OCI-LY7 (cell line): ENCODE measurements around the gene CDHR5. TPM values are rescaled to one million over a fixed set of nuclear protein-coding genes. Genes with fewer than 3 reads are reported as not detected.

Source experiments
- Bru-seq: library from RNA; stranded (reverse); fragments of 400-500 nt; gene quantifications from one replicate; lab custom pipeline; 2021; lab: Mats Ljungman, UMichigan
- BruChase-seq, 2 experiments: library from RNA; stranded (reverse); fragments of 400-500 nt; gene quantifications; one replicate each; lab custom pipeline; 2021; lab: Mats Ljungman, UMichigan
- BruUV-seq: library from RNA; stranded (reverse); fragments of 400-500 nt; replicated peaks from 2 replicates; lab custom pipeline; 2021; lab: Mats Ljungman, UMichigan
- CTCF ChIA-PET: fragments of 300-600 bp; sonication (Branson Sonifier 250); formaldehyde crosslinking; loops from one replicate; lab custom pipeline; 2022; ENCODE audit warnings: antibody characterized with exemption; ENCODE audit not compliant: unreplicated experiment; lab: Charles Lee
- POLR2A ChIA-PET: fragments of 300-600 bp; sonication (Branson Sonifier 250); formaldehyde crosslinking; loops from one replicate; lab custom pipeline; 2022; ENCODE audit warnings: antibody characterized with exemption; lab: Charles Lee
- DNase-seq: peaks from one replicate; pipeline ENCODE4 v3.0.0-alpha.2; 2015; ENCODE audit warnings: low spot score
- H2AFZ ChIP-seq: fragments of 200-600 bp; sonication (generic), shearing (Covaris generic); 2 replicates; pipeline ENCODE4 v1.6.1; 2014; ENCODE audit warnings: mild to moderate bottlenecking, antibody characterized with exemption, low read length, moderate library complexity
- H3K27ac ChIP-seq: fragments of 200-600 bp; sonication (generic); 2 replicates; pipeline ENCODE4 v1.5.1; 2014; ENCODE audit warnings: mixed run types, low read depth, mild to moderate bottlenecking, moderate library complexity, low read length, inconsistent platforms; ENCODE audit not compliant: poor library complexity, severe bottlenecking
- H3K36me3 ChIP-seq: fragments of 200-600 bp; sonication (generic); 2 replicates; pipeline ENCODE4 v1.6.1; 2014; ENCODE audit warnings: mild to moderate bottlenecking, antibody characterized with exemption, low read length, moderate library complexity, mixed read lengths; ENCODE audit not compliant: insufficient read depth
- H3K4me1 ChIP-seq: fragments of 200-600 bp; sonication (generic); 2 replicates; pipeline ENCODE4 v1.5.1; 2014; ENCODE audit warnings: mild to moderate bottlenecking, low read length; ENCODE audit not compliant: insufficient read depth, poor library complexity, severe bottlenecking
- H3K4me2 ChIP-seq: fragments of 200-600 bp; sonication (generic); 2 replicates; pipeline ENCODE4 v1.6.1; 2014; ENCODE audit warnings: mild to moderate bottlenecking, low read length
- H3K4me3 ChIP-seq: fragments of 200-600 bp; sonication (generic); 2 replicates; pipeline ENCODE4 v1.5.1; 2014; ENCODE audit warnings: mild to moderate bottlenecking, low read depth, low read length; ENCODE audit not compliant: poor library complexity, severe bottlenecking
- H3K79me2 ChIP-seq: fragments of 200-600 bp; sonication (generic); 2 replicates; pipeline ENCODE4 v1.6.1; 2016; ENCODE audit warnings: low read depth, mild to moderate bottlenecking, low read length, moderate library complexity, mixed read lengths; ENCODE audit not compliant: insufficient read depth
- H3K9me2 ChIP-seq: fragments of 200-600 bp; sonication (generic); 2 replicates; pipeline ENCODE4 v1.6.1; 2016; ENCODE audit warnings: mild to moderate bottlenecking, low read length, mixed read lengths; ENCODE audit not compliant: insufficient read depth
- H3K9me3 ChIP-seq: fragments of 200-600 bp; sonication (generic); 2 replicates; pipeline ENCODE4 v1.6.1; 2014; ENCODE audit warnings: mild to moderate bottlenecking, mixed run types, low read length, mixed read lengths
- H4K20me1 ChIP-seq: fragments of 200-600 bp; sonication (generic); 2 replicates; pipeline ENCODE4 v1.6.1; 2014; ENCODE audit warnings: mild to moderate bottlenecking, antibody characterized with exemption, low read length, moderate library complexity, mixed read lengths; ENCODE audit not compliant: insufficient read depth
- EZH2phosphoT487 ChIP-seq: fragments of 200-600 bp; sonication (generic); IDR thresholded peaks from 2 replicates; pipeline ENCODE4 v1.6.1; 2018; ENCODE audit warnings: low read depth, borderline replicate concordance, mild to moderate bottlenecking, mixed run types, antibody characterized with exemption, low read length, moderate library complexity, mixed read lengths
- intact Hi-C: fragments of 100-400 bp; cut with micrococcal nuclease; formaldehyde crosslinking; loops from one replicate; pipeline ENCODE4 v1.10.0; 2022; ENCODE audit not compliant: unreplicated experiment
- long read RNA-seq: library from polyadenylated mRNA; stranded (forward); transcript quantifications from one replicate; pipeline ENCODE4 v2.0.0, GENCODE V29; 2022
- total RNA-seq, 2 experiments: library from RNA; depleted of rRNA in 1 of 2; stranded (reverse); fragments of >200 nt in 1 of 2; shearing (Covaris generic) in 1 of 2; gene quantifications; 2 replicates each; pipeline ENCODE4 v1.2.3, GENCODE V29; 2014 to 2022
- TF ChIP-seq, protein P1 (sequence below): fragments of 200-600 bp; sonication (generic); conservative IDR thresholded peaks from 2 replicates; pipeline ENCODE4 v1.5.1; 2014; ENCODE audit warnings: mild to moderate bottlenecking, antibody characterized with exemption, low read length, moderate library complexity, mixed read lengths

Gene CDHR5, protein sequence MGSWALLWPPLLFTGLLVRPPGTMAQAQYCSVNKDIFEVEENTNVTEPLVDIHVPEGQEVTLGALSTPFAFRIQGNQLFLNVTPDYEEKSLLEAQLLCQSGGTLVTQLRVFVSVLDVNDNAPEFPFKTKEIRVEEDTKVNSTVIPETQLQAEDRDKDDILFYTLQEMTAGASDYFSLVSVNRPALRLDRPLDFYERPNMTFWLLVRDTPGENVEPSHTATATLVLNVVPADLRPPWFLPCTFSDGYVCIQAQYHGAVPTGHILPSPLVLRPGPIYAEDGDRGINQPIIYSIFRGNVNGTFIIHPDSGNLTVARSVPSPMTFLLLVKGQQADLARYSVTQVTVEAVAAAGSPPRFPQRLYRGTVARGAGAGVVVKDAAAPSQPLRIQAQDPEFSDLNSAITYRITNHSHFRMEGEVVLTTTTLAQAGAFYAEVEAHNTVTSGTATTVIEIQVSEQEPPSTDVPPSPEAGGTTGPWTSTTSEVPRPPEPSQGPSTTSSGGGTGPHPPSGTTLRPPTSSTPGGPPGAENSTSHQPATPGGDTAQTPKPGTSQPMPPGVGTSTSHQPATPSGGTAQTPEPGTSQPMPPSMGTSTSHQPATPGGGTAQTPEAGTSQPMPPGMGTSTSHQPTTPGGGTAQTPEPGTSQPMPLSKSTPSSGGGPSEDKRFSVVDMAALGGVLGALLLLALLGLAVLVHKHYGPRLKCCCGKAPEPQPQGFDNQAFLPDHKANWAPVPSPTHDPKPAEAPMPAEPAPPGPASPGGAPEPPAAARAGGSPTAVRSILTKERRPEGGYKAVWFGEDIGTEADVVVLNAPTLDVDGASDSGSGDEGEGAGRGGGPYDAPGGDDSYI
- total RNA-seq (2014; rRNA removed; shearing (Covaris generic)) = not detected in 2 replicates
- total RNA-seq (2022) = not detected in 2 replicates
- Bru-seq, nascent RNA = percentile 10 among the genes with signal in this experiment
- not detected for BruChase-seq, experiment 1, labeled RNA remaining after a 6-hour chase
- BruChase-seq, experiment 2, labeled RNA remaining after a 2-hour chase = not detected
- long read RNA-seq = 0 reads

DNA sequence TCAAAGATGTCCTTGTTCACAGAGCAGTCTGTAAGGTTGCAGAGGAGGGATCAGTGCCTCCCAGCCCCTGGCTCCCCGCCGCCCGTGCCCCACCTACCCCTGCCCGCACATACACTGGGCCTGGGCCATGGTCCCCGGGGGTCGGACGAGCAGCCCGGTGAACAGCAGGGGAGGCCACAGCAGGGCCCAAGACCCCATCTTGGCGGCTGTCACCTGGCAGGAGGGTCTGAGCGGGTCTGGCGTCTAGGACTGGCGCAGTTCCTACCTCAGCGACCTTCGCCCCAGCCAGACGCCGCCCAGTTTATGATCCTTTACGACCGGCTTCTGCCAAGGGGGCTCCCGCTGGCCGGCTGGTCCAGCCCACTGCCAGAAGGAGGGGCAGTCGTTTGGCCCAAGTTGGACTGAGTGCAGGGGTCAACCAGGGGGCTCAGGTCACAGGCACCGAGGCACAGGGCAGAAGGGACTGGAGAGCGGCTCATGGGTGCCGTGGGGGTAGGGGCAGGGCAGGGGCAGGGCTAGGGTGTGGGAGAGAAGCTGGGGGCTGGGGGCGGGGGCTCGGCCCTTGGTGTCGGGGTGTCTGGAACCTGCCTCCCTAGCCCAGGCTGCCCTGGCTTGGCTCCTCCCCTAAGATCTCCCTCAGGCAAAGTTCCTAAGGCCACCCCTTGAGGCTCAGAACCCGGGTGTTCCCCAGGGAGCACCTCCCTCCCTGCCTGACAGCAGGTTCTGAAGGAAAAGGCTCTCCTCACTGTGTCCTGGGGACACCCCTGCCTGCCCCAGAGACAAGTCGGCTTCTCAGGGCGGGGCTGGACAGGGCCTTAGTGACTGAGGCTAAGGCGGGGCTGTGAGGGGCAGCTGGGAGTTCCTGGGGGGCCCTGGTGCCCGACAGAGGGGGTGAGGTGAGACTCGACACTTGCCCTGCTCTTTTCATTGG lies at the start of gene CDHR5:
Gene CDHR5, minus strand, starts transcription at position 251 of the 931 bp plus-strand sequence. Its CDS starts 53 bp downstream, at position 198.
- Histone ChIP-seq H3K9me3 (no peaks in the 10 kb centered on the region), H3K9me2 (no peaks in the 10 kb centered on the region), H3K27ac (no peak within 1 kb of the TSS), H3K36me3 (no peaks in the 10 kb centered on the region), H4K20me1 (no peaks in the 10 kb centered on the region), H3K4me3 (no peak within 1 kb of the TSS), H3K4me2 (no peak within 1 kb of the TSS), H3K79me2 (no peaks in the 10 kb centered on the region), H2AFZ (no peak within 1 kb of the TSS), H3K4me1 (no peaks in the 10 kb centered on the region)
- DNase-seq = no peak
- ChIA-PET POLR2A (interaction anchor here (1.0 kb wide), 1 partner anchor 47 kb away, joined by 3 read pairs; no protein-coding TSS in a partner anchor), CTCF (no interaction called here)
- TF ChIP-seq EZH2phosphoT487 = no peak
- TF ChIP-seq, protein P1, sequence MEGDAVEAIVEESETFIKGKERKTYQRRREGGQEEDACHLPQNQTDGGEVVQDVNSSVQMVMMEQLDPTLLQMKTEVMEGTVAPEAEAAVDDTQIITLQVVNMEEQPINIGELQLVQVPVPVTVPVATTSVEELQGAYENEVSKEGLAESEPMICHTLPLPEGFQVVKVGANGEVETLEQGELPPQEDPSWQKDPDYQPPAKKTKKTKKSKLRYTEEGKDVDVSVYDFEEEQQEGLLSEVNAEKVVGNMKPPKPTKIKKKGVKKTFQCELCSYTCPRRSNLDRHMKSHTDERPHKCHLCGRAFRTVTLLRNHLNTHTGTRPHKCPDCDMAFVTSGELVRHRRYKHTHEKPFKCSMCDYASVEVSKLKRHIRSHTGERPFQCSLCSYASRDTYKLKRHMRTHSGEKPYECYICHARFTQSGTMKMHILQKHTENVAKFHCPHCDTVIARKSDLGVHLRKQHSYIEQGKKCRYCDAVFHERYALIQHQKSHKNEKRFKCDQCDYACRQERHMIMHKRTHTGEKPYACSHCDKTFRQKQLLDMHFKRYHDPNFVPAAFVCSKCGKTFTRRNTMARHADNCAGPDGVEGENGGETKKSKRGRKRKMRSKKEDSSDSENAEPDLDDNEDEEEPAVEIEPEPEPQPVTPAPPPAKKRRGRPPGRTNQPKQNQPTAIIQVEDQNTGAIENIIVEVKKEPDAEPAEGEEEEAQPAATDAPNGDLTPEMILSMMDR = no peak
- BruUV-seq = no TSS peak
- intact Hi-C loops = no loop called here

DNA sequence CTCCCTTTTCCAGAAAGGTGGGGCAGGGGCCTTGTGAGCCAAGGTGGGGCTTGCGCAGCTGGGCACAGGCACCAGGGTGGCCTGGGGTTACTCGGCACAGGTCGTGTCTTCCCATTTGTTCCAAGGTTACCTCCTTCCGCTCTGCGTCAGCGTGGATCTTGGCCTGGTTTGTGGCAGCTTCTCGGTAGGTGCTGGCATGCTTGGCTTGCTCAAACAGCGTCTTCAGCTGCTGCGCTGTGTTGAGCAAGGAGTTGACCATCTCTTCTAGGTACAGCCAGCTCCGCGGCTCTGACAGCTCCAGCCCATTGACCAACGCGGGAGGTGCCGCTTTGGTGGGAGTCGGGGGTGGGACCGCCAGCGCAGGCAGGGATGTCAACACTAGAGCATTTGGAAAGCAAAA lies 49.7 kb upstream of the CDHR5 start:
- no peak for DNase-seq
- Histone ChIP-seq H3K79me2 (no peaks in the 10 kb centered on the region), H3K9me3 (no peaks in the 10 kb centered on the region), H2AFZ (no peak overlapping the region), H3K9me2 (no peaks in the 10 kb centered on the region), H3K4me2 (no peak overlapping the region), H3K27ac (no peak overlapping the region), H3K4me3 (no peak overlapping the region), H3K36me3 (peaks cover 60% of the 10 kb centered on the region), H3K4me1 (no peaks in the 10 kb centered on the region), H4K20me1 (no peaks in the 10 kb centered on the region)
- BruUV-seq = no TSS peak
- intact Hi-C loops = no loop called here
- TF ChIP-seq EZH2phosphoT487 = no peak
- TF ChIP-seq, protein P1 = no peak
- ChIA-PET CTCF (no interaction called here), POLR2A (interaction anchor here (0.9 kb wide), 1 partner anchor 74 kb away, joined by 3 read pairs; no protein-coding TSS in a partner anchor)
